ENCODE data around the gene SLAMF7. TPM values are rescaled to one million over a fixed set of nuclear protein-coding genes. Genes with fewer than 3 reads are reported as not detected.
"Not testable (repeated sequence)": the region's sequence is repeated elsewhere in the genome, so short reads cannot be mapped to it uniquely, and the experiment has no call there.

SLAMF7 gene, protein sequence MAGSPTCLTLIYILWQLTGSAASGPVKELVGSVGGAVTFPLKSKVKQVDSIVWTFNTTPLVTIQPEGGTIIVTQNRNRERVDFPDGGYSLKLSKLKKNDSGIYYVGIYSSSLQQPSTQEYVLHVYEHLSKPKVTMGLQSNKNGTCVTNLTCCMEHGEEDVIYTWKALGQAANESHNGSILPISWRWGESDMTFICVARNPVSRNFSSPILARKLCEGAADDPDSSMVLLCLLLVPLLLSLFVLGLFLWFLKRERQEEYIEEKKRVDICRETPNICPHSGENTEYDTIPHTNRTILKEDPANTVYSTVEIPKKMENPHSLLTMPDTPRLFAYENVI
- under 1 TPM in 1 of 2 donors, not detected in 1; 0.98 TPM for total RNA-seq

- no peak within 1 kb of the TSS for H3K27ac ChIP-seq
- no peak for DNase-seq (ENCODE audit: low spot score)
These were observed at the start of gene SLAMF7 for GRCh38 chr1:160739098-160739511. Gene SLAMF7 (plus strand): TSS chr1:160739247. CDS start chr1:160739302, 55 bp downstream.

GRCh38 chr1:160692390-160692789 lies 46.7 kb upstream of the SLAMF7 start:
- not testable (repeated sequence) for H3K9me3 ChIP-seq; H3K27ac ChIP-seq; DNase-seq (ENCODE audit: low spot score); H3K36me3 ChIP-seq; H3K27me3 ChIP-seq; H3K4me3 ChIP-seq; H3K4me1 ChIP-seq

More at GRCh38 chr1:160739098-160739511, at the start of gene SLAMF7:
- no peak for TF ChIP-seq CTCF (IDR thresholded peaks at IDR 0.05)
- H3K9me3 ChIP-seq = no peaks in the 10 kb centered on the region
- H3K4me3 ChIP-seq = no peak within 1 kb of the TSS
- H3K4me1 ChIP-seq = no peaks in the 10 kb centered on the region
- no peaks in the 10 kb centered on the region for H3K36me3 ChIP-seq
- no peaks in the 10 kb centered on the region for H3K27me3 ChIP-seq

DNA sequence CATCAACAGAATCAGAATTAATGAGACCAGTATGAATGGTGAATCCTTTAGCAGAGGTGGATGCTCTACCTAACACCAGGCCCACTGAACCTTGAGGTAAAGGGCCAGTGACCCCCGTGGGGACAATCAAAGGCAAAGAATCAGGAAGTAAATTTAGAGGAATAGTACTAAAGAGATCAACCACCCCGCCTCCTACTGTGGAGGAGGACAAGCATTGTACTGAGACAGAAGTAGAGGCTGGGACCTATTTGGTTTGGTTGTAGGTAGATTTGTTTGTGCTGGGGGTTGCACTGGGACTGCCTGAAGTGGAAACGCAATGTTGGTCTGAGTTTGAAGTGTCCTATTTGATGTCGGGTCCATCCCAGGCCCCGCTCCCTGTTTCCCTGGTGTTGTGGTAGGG lies 36.9 kb upstream of the SLAMF7 start:
- Histone ChIP-seq H3K27me3 (no peaks in the 10 kb centered on the region), H3K4me3 (no peak overlapping the region), H3K4me1 (no peaks in the 10 kb centered on the region), H3K9me3 (no peaks in the 10 kb centered on the region), H3K36me3 (no peaks in the 10 kb centered on the region), H3K27ac (no peak overlapping the region)
- TF ChIP-seq CTCF (IDR thresholded peaks at IDR 0.05) = no peak
- no peak for DNase-seq (ENCODE audit: low spot score)

GRCh38 chr1:160704250-160704649 lies 34.8 kb upstream of the SLAMF7 start:
- no peaks in the 10 kb centered on the region for H3K4me1 ChIP-seq

DNA sequence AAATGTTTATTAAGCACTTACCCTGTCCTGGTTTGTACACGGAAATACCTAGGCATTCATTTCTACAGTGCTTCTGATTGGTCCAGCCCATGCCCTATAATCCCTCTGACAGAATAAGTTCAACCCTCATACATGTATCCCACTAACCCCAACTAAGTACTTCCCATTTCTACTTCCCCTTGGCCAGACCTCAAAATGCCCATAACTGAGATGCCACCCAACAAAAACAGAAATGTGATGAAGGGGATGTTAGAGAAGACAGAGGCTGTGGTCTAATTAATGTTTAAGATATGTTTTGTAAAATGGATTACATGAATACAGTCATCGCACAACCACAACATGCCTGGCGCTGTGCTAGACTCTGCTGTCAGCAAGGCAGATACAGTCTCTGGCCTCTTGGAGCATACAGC lies 33.8 kb upstream of the SLAMF7 start:
- not testable (repeated sequence) for H3K36me3 ChIP-seq; H3K27me3 ChIP-seq; H3K4me3 ChIP-seq; H3K4me1 ChIP-seq; H3K9me3 ChIP-seq; H3K27ac ChIP-seq; DNase-seq (ENCODE audit: low spot score)

More at GRCh38 chr1:160704250-160704649, 34.8 kb upstream of the SLAMF7 start:
- Histone ChIP-seq H3K27ac (no peak overlapping the region), H3K4me3 (no peak overlapping the region), H3K36me3 (no peaks in the 10 kb centered on the region), H3K27me3 (no peaks in the 10 kb centered on the region), H3K9me3 (no peaks in the 10 kb centered on the region)
- TF ChIP-seq CTCF (IDR thresholded peaks at IDR 0.05) = no peak
- no peak for DNase-seq (ENCODE audit: low spot score)

GRCh38 chr1:160705742-160706141 lies 33.3 kb upstream of the SLAMF7 start:
- H3K4me1 ChIP-seq = no peaks in the 10 kb centered on the region
- H3K27ac ChIP-seq = no peak overlapping the region

More at GRCh38 chr1:160705742-160706141, 33.3 kb upstream of the SLAMF7 start:
- no peak overlapping the region for H3K4me3 ChIP-seq
- no peaks in the 10 kb centered on the region for H3K36me3 ChIP-seq
- no peak for TF ChIP-seq CTCF (IDR thresholded peaks at IDR 0.05)
- no peak for DNase-seq (ENCODE audit: low spot score)
- no peaks in the 10 kb centered on the region for H3K9me3 ChIP-seq
- no peaks in the 10 kb centered on the region for H3K27me3 ChIP-seq
